ENCODE results near the gene CDH23.

Gene CDH23

GRCh38 chr10:71453186-71453585 is 56.5 kb downstream of the CDH23 start:
- Histone ChIP-seq H3K4me1 (ENCODE audit: control insufficient read depth in 1 of 2, insufficient read depth in 1 of 2, low read depth in 1 of 2, low read length in 1 of 2) (no peaks in the 10 kb centered on the region), H3K4me3 (ENCODE audit: low read depth in 1 of 2, low read length in 1 of 2) (no peak overlapping the region), H3K27ac (no peak overlapping the region), H3K9me3 (no peaks in the 10 kb centered on the region), H3K36me3 (no peaks in the 10 kb centered on the region), H3K27me3 (no peaks in the 10 kb centered on the region)
- TF ChIP-seq, protein P1, sequence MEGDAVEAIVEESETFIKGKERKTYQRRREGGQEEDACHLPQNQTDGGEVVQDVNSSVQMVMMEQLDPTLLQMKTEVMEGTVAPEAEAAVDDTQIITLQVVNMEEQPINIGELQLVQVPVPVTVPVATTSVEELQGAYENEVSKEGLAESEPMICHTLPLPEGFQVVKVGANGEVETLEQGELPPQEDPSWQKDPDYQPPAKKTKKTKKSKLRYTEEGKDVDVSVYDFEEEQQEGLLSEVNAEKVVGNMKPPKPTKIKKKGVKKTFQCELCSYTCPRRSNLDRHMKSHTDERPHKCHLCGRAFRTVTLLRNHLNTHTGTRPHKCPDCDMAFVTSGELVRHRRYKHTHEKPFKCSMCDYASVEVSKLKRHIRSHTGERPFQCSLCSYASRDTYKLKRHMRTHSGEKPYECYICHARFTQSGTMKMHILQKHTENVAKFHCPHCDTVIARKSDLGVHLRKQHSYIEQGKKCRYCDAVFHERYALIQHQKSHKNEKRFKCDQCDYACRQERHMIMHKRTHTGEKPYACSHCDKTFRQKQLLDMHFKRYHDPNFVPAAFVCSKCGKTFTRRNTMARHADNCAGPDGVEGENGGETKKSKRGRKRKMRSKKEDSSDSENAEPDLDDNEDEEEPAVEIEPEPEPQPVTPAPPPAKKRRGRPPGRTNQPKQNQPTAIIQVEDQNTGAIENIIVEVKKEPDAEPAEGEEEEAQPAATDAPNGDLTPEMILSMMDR (IDR thresholded peaks at IDR 0.05), result no peak

- Histone ChIP-seq H3K27me3 (no peaks in the 10 kb centered on the region), H3K36me3 (no peaks in the 10 kb centered on the region), H3K27ac (no peak overlapping the region), H3K4me1 (ENCODE audit: control insufficient read depth in 1 of 2, insufficient read depth in 1 of 2, low read depth in 1 of 2, low read length in 1 of 2) (no peaks in the 10 kb centered on the region), H3K4me3 (ENCODE audit: low read depth in 1 of 2, low read length in 1 of 2) (no peak overlapping the region), H3K9me3 (no peaks in the 10 kb centered on the region)
- TF ChIP-seq, protein P1 (IDR thresholded peaks at IDR 0.05), result no peak
These were observed 57.6 kb downstream of the CDH23 start for GRCh38 chr10:71454347-71454746.

DNA sequence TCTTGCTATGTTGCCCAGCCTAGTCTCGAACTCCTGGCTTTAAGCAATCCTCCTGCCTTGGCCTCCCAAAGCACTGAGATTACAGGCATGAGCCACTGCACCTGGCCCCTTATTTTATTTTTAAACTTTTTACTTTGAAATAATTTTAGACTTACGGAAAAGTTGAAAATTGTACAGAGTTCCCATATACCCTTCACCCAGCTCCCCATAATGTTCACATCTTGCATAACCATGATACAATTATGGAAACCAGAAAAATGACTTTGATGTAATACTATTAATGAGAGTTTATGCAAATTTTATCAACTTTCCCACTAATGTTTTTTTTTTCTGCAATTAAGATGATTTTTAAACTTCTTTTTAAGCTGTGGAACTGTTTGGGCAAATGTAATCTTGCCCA is 58.3 kb downstream of the CDH23 start:
- Histone ChIP-seq H3K9me3 (no peaks in the 10 kb centered on the region), H3K27me3 (no peaks in the 10 kb centered on the region)

GRCh38 chr10:71456631-71457030 is 59.9 kb downstream of the CDH23 start:
- H3K27ac ChIP-seq, result no peak overlapping the region
- TF ChIP-seq, protein P1 (IDR thresholded peaks at IDR 0.05), result no peak
- H3K4me3 ChIP-seq (ENCODE audit: low read depth in 1 of 2, low read length in 1 of 2), result no peak overlapping the region
- no peaks in the 10 kb centered on the region for H3K27me3 ChIP-seq
- H3K9me3 ChIP-seq, result no peaks in the 10 kb centered on the region
- no peaks in the 10 kb centered on the region for H3K36me3 ChIP-seq
- no peaks in the 10 kb centered on the region for H3K4me1 ChIP-seq (ENCODE audit: control insufficient read depth in 1 of 2, insufficient read depth in 1 of 2, low read depth in 1 of 2, low read length in 1 of 2)

More for the DNA sequence above, 58.3 kb downstream of the CDH23 start:
- TF ChIP-seq, protein P1 (IDR thresholded peaks at IDR 0.05), result no peak
- Histone ChIP-seq H3K36me3 (no peaks in the 10 kb centered on the region), H3K4me3 (ENCODE audit: low read depth in 1 of 2, low read length in 1 of 2) (no peak overlapping the region), H3K27ac (no peak overlapping the region), H3K4me1 (ENCODE audit: control insufficient read depth in 1 of 2, insufficient read depth in 1 of 2, low read depth in 1 of 2, low read length in 1 of 2) (no peaks in the 10 kb centered on the region)

GRCh38 chr10:71457908-71458307 is 61.2 kb downstream of the CDH23 start:
- TF ChIP-seq, protein P1 (IDR thresholded peaks at IDR 0.05), result no peak
- H3K27me3 ChIP-seq, result no peaks in the 10 kb centered on the region
- no peak overlapping the region for H3K27ac ChIP-seq
- H3K4me1 ChIP-seq (ENCODE audit: control insufficient read depth in 1 of 2, insufficient read depth in 1 of 2, low read depth in 1 of 2, low read length in 1 of 2), result no peaks in the 10 kb centered on the region
- H3K9me3 ChIP-seq, result no peaks in the 10 kb centered on the region
- no peak overlapping the region for H3K4me3 ChIP-seq (ENCODE audit: low read depth in 1 of 2, low read length in 1 of 2)
- no peaks in the 10 kb centered on the region for H3K36me3 ChIP-seq

DNA sequence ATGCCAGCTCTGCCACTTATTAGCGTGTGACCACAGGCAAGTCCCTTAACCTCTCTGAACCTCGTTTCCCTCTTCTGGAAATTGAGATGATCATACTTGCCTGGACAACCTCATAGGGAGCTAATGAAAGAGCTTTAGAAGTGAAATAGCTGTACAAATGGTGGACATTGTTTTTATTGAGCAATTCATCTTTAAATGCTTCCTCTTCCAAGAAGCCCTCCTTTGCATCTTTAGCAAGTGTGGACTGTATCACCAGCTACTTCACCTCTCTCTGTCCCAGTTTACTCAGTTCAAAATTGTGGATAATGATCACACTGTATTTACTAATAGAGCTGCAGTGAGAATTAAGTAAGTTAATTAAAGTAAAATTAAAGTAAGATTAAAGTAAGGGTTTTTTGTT is 61.7 kb downstream of the CDH23 start:
- H3K4me3 ChIP-seq (ENCODE audit: low read depth in 1 of 2, low read length in 1 of 2), result no peak overlapping the region

More for the DNA sequence above, 61.7 kb downstream of the CDH23 start:
- Histone ChIP-seq H3K27ac (no peak overlapping the region), H3K4me1 (ENCODE audit: control insufficient read depth in 1 of 2, insufficient read depth in 1 of 2, low read depth in 1 of 2, low read length in 1 of 2) (no peaks in the 10 kb centered on the region), H3K27me3 (no peaks in the 10 kb centered on the region), H3K36me3 (no peaks in the 10 kb centered on the region), H3K9me3 (no peaks in the 10 kb centered on the region)
- TF ChIP-seq, protein P1 (IDR thresholded peaks at IDR 0.05), result no peak

All from neutrophil (primary cell).